Upper lobe of left lung (tissue), 4 donors: ENCODE measurements around the gene TADA3.

ENCODE experiments used
- CTCF ChIP-seq, 6 experiments: fragments of 450-650 bp in 4 of 6; fragments of 200-600 bp in 2 of 6; sonication (generic) in 2 of 6; IDR thresholded peaks; one replicate each; pipeline ENCODE4 v1.5.1; 2016 to 2019; ENCODE audit warnings: antibody characterized with exemption in 6 of 6
- POLR2A ChIP-seq, 4 donors: fragments of 450-650 bp; IDR thresholded peaks; one replicate each; pipeline ENCODE4 v1.5.1; 2016 to 2017; ENCODE audit warnings: antibody characterized with exemption in 4 of 4, mild to moderate bottlenecking in 2 of 4
- POLR2AphosphoS5 ChIP-seq, 2 donors: sonication (generic); formaldehyde crosslinking; IDR thresholded peaks; one replicate each; pipeline ENCODE4 v1.5.1; 2017; ENCODE audit warnings: antibody characterized with exemption in 2 of 2

- no peak for TF ChIP-seq CTCF (IDR thresholded peaks at IDR 0.05)
- no peak for TF ChIP-seq POLR2A (IDR thresholded peaks at IDR 0.05)
- no peak for TF ChIP-seq POLR2AphosphoS5 (IDR thresholded peaks at IDR 0.05)
Measured at GRCh38 chr3:9787714-9788113, 4.6 kb downstream of the TADA3 start.
